Stimulated activated memory B cell treated with anti-CD40 and anti-IgM and Interleukin-4, amounts not matched to agents 10 μg/mL and 1 μg/mL and 100 μg/mL, for 72 hours (primary cell): Measurements from ENCODE around the gene ANKH.

Experiments
- ATAC-seq: fragments of 150-1000 bp; cut with Tn5 transposase; 2 replicates; pipeline ENCODE4 v1.10.0; 2021
- H3K27ac Mint-ChIP-seq: one replicate; pipeline ENCODE4 v1.8.0; 2022; ENCODE audit warnings: mild to moderate bottlenecking, mixed read lengths
- H3K27me3 Mint-ChIP-seq: one replicate; pipeline ENCODE4 v1.8.0; 2022; ENCODE audit warnings: mixed read lengths
- H3K36me3 Mint-ChIP-seq: one replicate; pipeline ENCODE4 v1.8.0; 2022; ENCODE audit warnings: mixed read lengths
- H3K4me1 Mint-ChIP-seq: one replicate; pipeline ENCODE4 v1.8.0; 2022; ENCODE audit warnings: mixed read lengths
- H3K4me3 Mint-ChIP-seq: one replicate; pipeline ENCODE4 v1.8.0; 2022; ENCODE audit warnings: mild to moderate bottlenecking, moderate library complexity, mixed read lengths
- H3K9me3 Mint-ChIP-seq: one replicate; pipeline ENCODE4 v1.8.0; 2022; ENCODE audit warnings: mixed read lengths

ANKH gene

DNA sequence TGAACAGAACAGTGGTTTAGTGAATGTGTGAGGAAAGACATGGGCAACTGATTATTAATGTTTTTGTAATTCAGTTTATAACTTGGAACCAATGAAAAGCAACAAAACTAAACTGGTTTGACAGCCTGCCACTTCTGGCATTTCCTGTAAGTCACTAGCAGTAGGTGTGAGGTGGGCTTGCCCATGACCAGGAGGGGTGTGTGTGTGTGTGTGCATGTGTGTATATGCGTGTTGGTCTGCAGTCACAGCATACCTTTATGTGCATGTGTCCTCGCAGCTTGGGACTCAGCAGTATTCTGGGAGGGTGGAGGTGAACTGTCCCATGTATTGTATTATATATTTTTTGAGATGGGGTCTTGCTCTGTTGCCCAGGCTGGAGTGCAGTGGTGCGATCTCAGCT lies 174.7 kb downstream of the ANKH start:
- ATAC-seq, result no peak
- Mint-ChIP-seq H3K4me3 (no peak overlapping the region), H3K27me3 (no peaks in the 10 kb centered on the region), H3K36me3 (peaks cover 60% of the 10 kb centered on the region), H3K4me1 (peaks cover 9% of the 10 kb centered on the region), H3K27ac (no peak overlapping the region), H3K9me3 (no peaks in the 10 kb centered on the region)

GRCh38 chr5:14696057-14696456 lies 175.5 kb downstream of the ANKH start:
- Mint-ChIP-seq H3K4me1 (peaks cover 6% of the 10 kb centered on the region), H3K36me3 (peaks cover 58% of the 10 kb centered on the region), H3K9me3 (no peaks in the 10 kb centered on the region), H3K27me3 (no peaks in the 10 kb centered on the region), H3K4me3 (no peak overlapping the region), H3K27ac (no peak overlapping the region)
- no peak for ATAC-seq

GRCh38 chr5:14695152-14695551 lies 176.4 kb downstream of the ANKH start:
- no peak overlapping the region for H3K27ac Mint-ChIP-seq
- ATAC-seq, result no peak
- peaks cover 4% of the 10 kb centered on the region for H3K4me1 Mint-ChIP-seq
- H3K9me3 Mint-ChIP-seq, result no peaks in the 10 kb centered on the region
- H3K4me3 Mint-ChIP-seq, result no peak overlapping the region
- peaks cover 67% of the 10 kb centered on the region for H3K36me3 Mint-ChIP-seq
- H3K27me3 Mint-ChIP-seq, result no peaks in the 10 kb centered on the region

- H3K27ac Mint-ChIP-seq, result no peak overlapping the region
- H3K27me3 Mint-ChIP-seq, result no peaks in the 10 kb centered on the region
- no peak overlapping the region for H3K4me3 Mint-ChIP-seq
- no peaks in the 10 kb centered on the region for H3K4me1 Mint-ChIP-seq
- no peak for ATAC-seq
- peaks cover 66% of the 10 kb centered on the region for H3K36me3 Mint-ChIP-seq
- H3K9me3 Mint-ChIP-seq, result no peaks in the 10 kb centered on the region
These were observed 178.5 kb downstream of the ANKH start for GRCh38 chr5:14693070-14693469.

DNA sequence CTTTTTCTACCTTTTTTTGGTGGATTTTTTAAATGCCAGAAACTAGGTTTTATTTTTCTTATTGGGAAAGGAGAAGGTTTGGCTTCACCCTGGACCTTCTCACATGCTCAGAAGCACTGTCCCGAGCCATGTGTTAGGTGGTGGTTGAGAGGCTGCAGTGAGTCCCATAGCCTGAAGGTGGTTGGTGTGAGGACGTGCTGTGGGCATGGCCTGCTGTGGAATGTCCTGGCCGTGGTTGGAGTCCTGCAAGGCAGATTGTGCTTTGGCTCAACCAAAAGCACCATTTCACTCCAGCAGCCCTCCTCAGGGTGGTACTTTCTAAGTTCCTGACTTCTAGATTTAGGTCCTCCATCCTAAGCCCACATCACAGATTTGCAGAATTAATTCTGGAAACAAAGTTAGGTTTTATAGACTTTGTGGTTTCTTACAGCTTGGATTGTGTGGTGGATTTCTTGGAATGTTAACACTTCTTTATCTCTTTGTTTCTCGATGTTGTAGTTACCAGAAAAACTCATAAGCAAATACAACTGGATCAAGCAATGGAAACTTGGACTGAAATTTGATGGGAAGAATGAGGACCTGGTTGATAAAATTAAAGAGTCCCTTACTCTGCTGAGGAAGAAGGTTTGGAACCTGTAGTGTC lies 184.4 kb downstream of the ANKH start:
- H3K27me3 Mint-ChIP-seq, result no peaks in the 10 kb centered on the region

DNA sequence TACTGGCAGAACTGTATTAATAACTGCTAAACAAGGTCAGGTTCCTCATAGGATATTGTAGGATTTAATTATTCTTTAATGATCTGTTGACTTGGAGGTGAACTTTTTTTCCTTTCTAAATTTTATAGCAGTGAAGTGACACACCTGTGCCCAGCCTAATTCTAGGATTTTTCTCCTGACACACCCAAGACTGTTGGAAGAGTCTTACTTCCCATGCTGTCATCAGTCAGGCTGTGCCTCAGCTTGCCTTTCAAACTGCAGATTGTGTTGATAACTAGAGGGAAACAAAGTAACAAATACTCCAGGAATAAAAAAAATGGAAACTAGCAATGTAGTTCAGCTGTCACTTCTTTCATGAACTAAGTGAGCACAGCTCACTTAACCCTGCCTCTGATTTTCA lies 185.1 kb downstream of the ANKH start:
- Mint-ChIP-seq H3K4me3 (no peak overlapping the region), H3K27me3 (no peaks in the 10 kb centered on the region), H3K36me3 (peaks cover 61% of the 10 kb centered on the region), H3K4me1 (peaks cover 7% of the 10 kb centered on the region), H3K9me3 (no peaks in the 10 kb centered on the region), H3K27ac (no peak overlapping the region)
- ATAC-seq, result no peak

More for the DNA sequence above, 184.4 kb downstream of the ANKH start:
- Mint-ChIP-seq H3K27ac (no peak overlapping the region), H3K36me3 (peaks cover 56% of the 10 kb centered on the region), H3K4me1 (peaks cover 7% of the 10 kb centered on the region), H3K4me3 (no peak overlapping the region), H3K9me3 (no peaks in the 10 kb centered on the region)
- ATAC-seq, result no peak

- peak overlapping the region; percentile 38 for H3K27ac Mint-ChIP-seq
These were observed 185.8 kb downstream of the ANKH start for GRCh38 chr5:14685757-14686156.

GRCh38 chr5:14684757-14685156 lies 186.8 kb downstream of the ANKH start:
- Mint-ChIP-seq H3K27ac (peak overlapping the region; percentile 37), H3K4me3 (no peak overlapping the region), H3K9me3 (no peaks in the 10 kb centered on the region), H3K36me3 (peaks cover 57% of the 10 kb centered on the region), H3K27me3 (no peaks in the 10 kb centered on the region), H3K4me1 (peaks cover 13% of the 10 kb centered on the region)
- ATAC-seq, result no peak

More at GRCh38 chr5:14685757-14686156, 185.8 kb downstream of the ANKH start:
- no peak overlapping the region for H3K4me3 Mint-ChIP-seq
- H3K4me1 Mint-ChIP-seq, result peaks cover 7% of the 10 kb centered on the region
- peak; percentile 96 for ATAC-seq
- no peaks in the 10 kb centered on the region for H3K9me3 Mint-ChIP-seq
- H3K36me3 Mint-ChIP-seq, result peaks cover 60% of the 10 kb centered on the region
- H3K27me3 Mint-ChIP-seq, result no peaks in the 10 kb centered on the region

GRCh38 chr5:14683906-14684455 lies 187.6 kb downstream of the ANKH start:
- H3K9me3 Mint-ChIP-seq, result no peaks in the 10 kb centered on the region
- peak overlapping the region; percentile 37 for H3K27ac Mint-ChIP-seq
- no peak for ATAC-seq
- H3K4me1 Mint-ChIP-seq, result peaks cover 17% of the 10 kb centered on the region
- no peaks in the 10 kb centered on the region for H3K27me3 Mint-ChIP-seq
- peaks cover 50% of the 10 kb centered on the region for H3K36me3 Mint-ChIP-seq
- H3K4me3 Mint-ChIP-seq, result no peak overlapping the region

GRCh38 chr5:14681236-14681752 lies 190.3 kb downstream of the ANKH start:
- H3K27me3 Mint-ChIP-seq, result no peaks in the 10 kb centered on the region
- ATAC-seq, result no peak
- H3K4me3 Mint-ChIP-seq, result no peak overlapping the region
- H3K27ac Mint-ChIP-seq, result no peak overlapping the region
- H3K9me3 Mint-ChIP-seq, result no peaks in the 10 kb centered on the region
- peaks cover 40% of the 10 kb centered on the region for H3K4me1 Mint-ChIP-seq
- H3K36me3 Mint-ChIP-seq, result peaks cover 43% of the 10 kb centered on the region

GRCh38 chr5:14679595-14679994 lies 192.0 kb downstream of the ANKH start:
- no peak for ATAC-seq
- Mint-ChIP-seq H3K9me3 (no peaks in the 10 kb centered on the region), H3K27me3 (no peaks in the 10 kb centered on the region), H3K36me3 (peaks cover 35% of the 10 kb centered on the region), H3K4me3 (no peak overlapping the region), H3K4me1 (peaks cover 50% of the 10 kb centered on the region), H3K27ac (no peak overlapping the region)

DNA sequence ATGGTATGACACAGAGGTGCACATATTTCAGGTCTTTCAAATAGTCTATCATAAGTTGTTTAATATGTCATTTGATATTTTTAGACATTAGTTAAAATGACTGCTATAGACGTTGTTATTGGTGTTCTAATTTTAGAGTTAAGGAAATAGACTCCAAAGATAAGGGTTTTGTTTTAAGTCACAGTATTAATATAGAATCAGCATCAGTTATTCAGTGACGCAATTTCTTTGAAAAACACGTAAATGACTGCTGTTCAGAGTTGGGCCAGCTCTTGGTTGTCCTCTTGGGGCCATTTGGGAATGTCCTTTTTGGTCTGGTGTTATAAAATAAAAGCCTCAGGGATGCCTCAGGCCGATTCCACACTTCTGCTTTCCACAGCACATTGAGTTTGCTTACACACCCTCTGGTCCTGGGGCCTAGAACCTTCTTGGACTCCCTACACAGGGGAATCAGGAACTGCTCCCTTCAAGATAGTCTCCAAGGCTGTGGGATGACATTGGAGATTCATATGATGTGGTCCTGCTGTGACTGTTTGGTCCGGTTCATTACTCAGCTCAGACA lies 192.7 kb downstream of the ANKH start:
- H3K4me3 Mint-ChIP-seq, result no peak overlapping the region
- peaks cover 57% of the 10 kb centered on the region for H3K4me1 Mint-ChIP-seq
- peak; percentile 32 for ATAC-seq
- no peaks in the 10 kb centered on the region for H3K27me3 Mint-ChIP-seq
- H3K9me3 Mint-ChIP-seq, result no peaks in the 10 kb centered on the region
- H3K36me3 Mint-ChIP-seq, result peaks cover 41% of the 10 kb centered on the region
- H3K27ac Mint-ChIP-seq, result peak overlapping the region; percentile 69

- Mint-ChIP-seq H3K36me3 (peaks cover 46% of the 10 kb centered on the region), H3K9me3 (no peaks in the 10 kb centered on the region), H3K4me1 (peaks cover 82% of the 10 kb centered on the region)
These were observed 195.3 kb downstream of the ANKH start for GRCh38 chr5:14676320-14676719.

DNA sequence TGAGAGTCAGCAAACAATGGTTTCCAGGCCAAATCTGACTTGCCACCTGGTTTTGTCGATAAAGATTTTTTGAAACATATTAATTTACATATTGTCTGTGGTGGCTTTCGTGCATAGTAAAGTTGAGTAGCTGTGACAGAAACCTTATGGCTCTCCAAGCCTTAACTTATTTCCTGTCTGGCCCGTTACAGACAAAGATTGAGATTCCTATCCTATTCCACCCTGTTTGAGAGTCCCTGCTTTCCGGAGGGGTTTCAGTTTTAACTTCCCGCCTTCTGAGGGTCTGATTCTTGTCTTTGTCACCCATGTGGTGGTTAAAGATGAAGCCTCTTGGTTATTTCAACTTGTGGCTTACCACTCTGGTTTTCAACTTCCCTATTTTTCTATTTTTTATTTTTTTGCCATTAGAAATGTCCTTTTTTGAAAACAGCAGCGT lies 195.7 kb downstream of the ANKH start:
- H3K4me3 Mint-ChIP-seq, result peak overlapping the region; percentile 73
- peak; percentile 80 for ATAC-seq
- no peaks in the 10 kb centered on the region for H3K9me3 Mint-ChIP-seq
- peaks cover 48% of the 10 kb centered on the region for H3K36me3 Mint-ChIP-seq
- no peaks in the 10 kb centered on the region for H3K27me3 Mint-ChIP-seq
- peaks cover 87% of the 10 kb centered on the region for H3K4me1 Mint-ChIP-seq
- H3K27ac Mint-ChIP-seq, result peak overlapping the region; percentile 93

More at GRCh38 chr5:14676320-14676719, 195.3 kb downstream of the ANKH start:
- Mint-ChIP-seq H3K4me3 (peak overlapping the region; percentile 73), H3K27ac (peak overlapping the region; percentile 93), H3K27me3 (no peaks in the 10 kb centered on the region)
- ATAC-seq, result peak; percentile 86

DNA sequence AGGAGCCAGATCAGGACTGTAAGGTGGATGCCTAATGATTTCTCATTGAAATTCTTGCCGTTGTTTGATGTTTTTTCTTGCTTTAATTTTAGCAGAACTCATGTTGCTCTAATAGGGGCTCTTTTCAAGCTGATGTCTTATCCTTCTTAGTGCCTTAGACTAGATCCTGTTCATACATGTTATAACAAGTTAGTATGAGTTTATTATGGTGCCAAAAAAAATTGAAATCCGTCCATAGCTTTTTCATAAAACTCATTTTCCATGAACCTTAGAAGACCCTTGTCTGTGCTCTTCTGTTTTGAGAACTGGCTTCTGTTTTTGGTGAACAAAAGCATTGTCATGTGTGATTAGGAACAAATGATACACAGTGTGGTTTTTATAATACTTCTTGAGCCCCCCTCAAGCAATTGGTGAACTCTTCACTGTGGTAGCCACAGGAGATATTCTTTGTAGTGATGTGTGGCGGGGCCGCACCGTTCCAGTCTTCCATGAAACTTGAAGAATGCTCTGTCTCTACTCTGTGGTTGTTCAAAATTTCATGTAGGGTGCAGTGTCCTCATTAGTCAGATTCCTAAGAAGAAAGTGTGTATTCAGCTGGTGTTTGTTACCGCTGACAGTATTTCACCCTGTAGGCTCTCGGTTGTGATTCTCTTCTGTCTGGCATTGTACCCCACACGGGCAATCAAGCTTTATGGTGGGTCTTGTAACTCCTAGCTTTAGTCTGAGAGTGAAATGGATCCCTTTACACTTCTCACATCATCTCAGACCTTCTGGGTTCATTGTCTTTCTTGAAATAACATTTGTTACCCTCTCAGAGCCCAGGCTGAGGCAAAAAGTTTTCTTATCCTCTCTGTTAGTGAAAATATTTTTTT lies 196.4 kb downstream of the ANKH start:
- peak overlapping the region; percentile 93 for H3K27ac Mint-ChIP-seq
- no peak for ATAC-seq
- H3K4me1 Mint-ChIP-seq, result peaks cover 87% of the 10 kb centered on the region
- H3K27me3 Mint-ChIP-seq, result no peaks in the 10 kb centered on the region
- H3K36me3 Mint-ChIP-seq, result peaks cover 45% of the 10 kb centered on the region
- H3K9me3 Mint-ChIP-seq, result no peaks in the 10 kb centered on the region
- peak overlapping the region; percentile 73 for H3K4me3 Mint-ChIP-seq
